ENCODE results near the gene RET.

Gene RET

GRCh38 chr10:43055991-43056567 is 20.8 kb upstream of the RET start:
- DNase-seq (no peak), ATAC-seq (ENCODE audit: insufficient read depth, low read depth) (no peak)
- no peaks in the 10 kb centered on the region for H3K9me3 ChIP-seq (ENCODE audit: insufficient read depth, low read length, severe bottlenecking)
- no peaks in the 10 kb centered on the region for H3K36me3 ChIP-seq (ENCODE audit: insufficient read depth, low read length)
- H4K20me1 ChIP-seq (ENCODE audit: insufficient read depth, low read length): 0 out of 2 replicates have a peak, but pooled peaks cover 2% of the 10 kb centered on the region
- no peak overlapping the region for H3K4me3 ChIP-seq (ENCODE audit: low read depth in 1 of 2, low read length in 2 of 2)
- no peak overlapping the region for H3K4me2 ChIP-seq (ENCODE audit: insufficient read depth, low read length)
- no peaks in the 10 kb centered on the region for H3K79me2 ChIP-seq (ENCODE audit: insufficient read depth, low read length)
- peaks cover 6% of the 10 kb centered on the region for H3K27me3 ChIP-seq (ENCODE audit: insufficient read depth, low read length, poor library complexity)
- no peak for TF ChIP-seq EZH2 (IDR thresholded peaks at IDR 0.05; ENCODE audit: borderline replicate concordance, low read depth, low read length, severe bottlenecking)
- no peak overlapping the region for H3K27ac ChIP-seq (ENCODE audit: low read length)
- H3K4me1 ChIP-seq (ENCODE audit: insufficient read depth, low read length): no peaks in the 10 kb centered on the region
- no peak overlapping the region for H3K9ac ChIP-seq (ENCODE audit: low read depth, low read length)
- no peak overlapping the region for H2AFZ ChIP-seq (ENCODE audit: low read depth, low read length)

GRCh38 chr10:43056568-43057011 is 20.3 kb upstream of the RET start:
- 0 out of 2 replicates have a peak, but pooled peaks cover 2% of the 10 kb centered on the region for H4K20me1 ChIP-seq (ENCODE audit: insufficient read depth, low read length)
- TF ChIP-seq EZH2 (IDR thresholded peaks at IDR 0.05; ENCODE audit: borderline replicate concordance, low read depth, low read length, severe bottlenecking): no peak
- TF ChIP-seq, protein P1, sequence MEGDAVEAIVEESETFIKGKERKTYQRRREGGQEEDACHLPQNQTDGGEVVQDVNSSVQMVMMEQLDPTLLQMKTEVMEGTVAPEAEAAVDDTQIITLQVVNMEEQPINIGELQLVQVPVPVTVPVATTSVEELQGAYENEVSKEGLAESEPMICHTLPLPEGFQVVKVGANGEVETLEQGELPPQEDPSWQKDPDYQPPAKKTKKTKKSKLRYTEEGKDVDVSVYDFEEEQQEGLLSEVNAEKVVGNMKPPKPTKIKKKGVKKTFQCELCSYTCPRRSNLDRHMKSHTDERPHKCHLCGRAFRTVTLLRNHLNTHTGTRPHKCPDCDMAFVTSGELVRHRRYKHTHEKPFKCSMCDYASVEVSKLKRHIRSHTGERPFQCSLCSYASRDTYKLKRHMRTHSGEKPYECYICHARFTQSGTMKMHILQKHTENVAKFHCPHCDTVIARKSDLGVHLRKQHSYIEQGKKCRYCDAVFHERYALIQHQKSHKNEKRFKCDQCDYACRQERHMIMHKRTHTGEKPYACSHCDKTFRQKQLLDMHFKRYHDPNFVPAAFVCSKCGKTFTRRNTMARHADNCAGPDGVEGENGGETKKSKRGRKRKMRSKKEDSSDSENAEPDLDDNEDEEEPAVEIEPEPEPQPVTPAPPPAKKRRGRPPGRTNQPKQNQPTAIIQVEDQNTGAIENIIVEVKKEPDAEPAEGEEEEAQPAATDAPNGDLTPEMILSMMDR (IDR thresholded peaks at IDR 0.05; ENCODE audit: borderline replicate concordance, extremely low read depth, low read length, poor library complexity, severe bottlenecking): no peak
- no peak for ATAC-seq (ENCODE audit: insufficient read depth, low read depth)

GRCh38 chr10:43057231-43057711 is 19.6 kb upstream of the RET start:
- no peaks in the 10 kb centered on the region for H3K36me3 ChIP-seq (ENCODE audit: insufficient read depth, low read length)
- no peak overlapping the region for H3K4me2 ChIP-seq (ENCODE audit: insufficient read depth, low read length)
- DNase-seq (no peak), ATAC-seq (ENCODE audit: insufficient read depth, low read depth) (no peak)
- H3K9ac ChIP-seq (ENCODE audit: low read depth, low read length): no peak overlapping the region
- no peak overlapping the region for H3K4me3 ChIP-seq (ENCODE audit: low read depth in 1 of 2, low read length in 2 of 2)
- no peaks in the 10 kb centered on the region for H3K79me2 ChIP-seq (ENCODE audit: insufficient read depth, low read length)
- no peak overlapping the region for H3K27ac ChIP-seq (ENCODE audit: low read length)
- TF ChIP-seq EZH2 (IDR thresholded peaks at IDR 0.05; ENCODE audit: borderline replicate concordance, low read depth, low read length, severe bottlenecking): no peak
- TF ChIP-seq, protein P1 (IDR thresholded peaks at IDR 0.05; ENCODE audit: borderline replicate concordance, extremely low read depth, low read length, poor library complexity, severe bottlenecking): no peak
- no peaks in the 10 kb centered on the region for H3K4me1 ChIP-seq (ENCODE audit: insufficient read depth, low read length)
- no peaks in the 10 kb centered on the region for H3K9me3 ChIP-seq (ENCODE audit: insufficient read depth, low read length, severe bottlenecking)
- H4K20me1 ChIP-seq (ENCODE audit: insufficient read depth, low read length): 0 out of 2 replicates have a peak, but pooled peaks cover 2% of the 10 kb centered on the region
- no peak overlapping the region for H2AFZ ChIP-seq (ENCODE audit: low read depth, low read length)
- peaks cover 6% of the 10 kb centered on the region for H3K27me3 ChIP-seq (ENCODE audit: insufficient read depth, low read length, poor library complexity)

More at GRCh38 chr10:43056568-43057011, 20.3 kb upstream of the RET start:
- H3K27ac ChIP-seq (ENCODE audit: low read length): no peak overlapping the region
- no peak overlapping the region for H2AFZ ChIP-seq (ENCODE audit: low read depth, low read length)
- H3K79me2 ChIP-seq (ENCODE audit: insufficient read depth, low read length): no peaks in the 10 kb centered on the region
- no peak for DNase-seq
- no peak overlapping the region for H3K4me3 ChIP-seq (ENCODE audit: low read depth in 1 of 2, low read length in 2 of 2)
- no peaks in the 10 kb centered on the region for H3K36me3 ChIP-seq (ENCODE audit: insufficient read depth, low read length)
- H3K9ac ChIP-seq (ENCODE audit: low read depth, low read length): no peak overlapping the region
- H3K4me1 ChIP-seq (ENCODE audit: insufficient read depth, low read length): no peaks in the 10 kb centered on the region
- H3K27me3 ChIP-seq (ENCODE audit: insufficient read depth, low read length, poor library complexity): peaks cover 6% of the 10 kb centered on the region
- no peak overlapping the region for H3K4me2 ChIP-seq (ENCODE audit: insufficient read depth, low read length)
- no peaks in the 10 kb centered on the region for H3K9me3 ChIP-seq (ENCODE audit: insufficient read depth, low read length, severe bottlenecking)

DNA sequence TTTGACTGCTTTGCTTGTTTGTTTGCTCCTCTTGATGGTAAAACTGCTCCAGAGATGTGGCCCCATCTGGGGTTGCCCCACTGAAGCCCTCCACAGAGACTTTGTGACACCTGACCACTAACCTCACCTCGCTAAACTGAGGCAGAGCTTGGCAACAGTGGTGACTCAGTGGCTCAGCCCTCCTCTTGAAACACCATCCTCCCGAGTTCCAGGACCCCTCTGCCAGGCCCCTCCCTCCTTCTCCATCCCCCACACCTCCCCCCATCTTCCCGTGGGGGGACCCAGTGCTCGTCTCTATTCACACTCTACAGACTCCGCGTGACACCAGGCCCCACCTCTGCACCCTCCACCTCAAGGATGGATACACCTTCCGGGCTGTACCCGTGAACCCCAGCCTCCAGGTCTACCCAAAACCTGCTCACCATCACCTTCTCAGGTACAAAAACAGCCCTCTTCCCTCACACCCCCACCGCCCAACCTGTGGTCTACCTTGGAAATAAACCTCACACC is 19.0 kb upstream of the RET start:
- DNase-seq (no peak), ATAC-seq (ENCODE audit: insufficient read depth, low read depth) (no peak)
- H3K4me2 ChIP-seq (ENCODE audit: insufficient read depth, low read length): no peak overlapping the region
- no peaks in the 10 kb centered on the region for H3K36me3 ChIP-seq (ENCODE audit: insufficient read depth, low read length)
- H3K9me3 ChIP-seq (ENCODE audit: insufficient read depth, low read length, severe bottlenecking): no peaks in the 10 kb centered on the region
- no peaks in the 10 kb centered on the region for H3K79me2 ChIP-seq (ENCODE audit: insufficient read depth, low read length)
- no peak overlapping the region for H2AFZ ChIP-seq (ENCODE audit: low read depth, low read length)
- no peak overlapping the region for H3K4me3 ChIP-seq (ENCODE audit: low read depth in 1 of 2, low read length in 2 of 2)
- H3K27ac ChIP-seq (ENCODE audit: low read length): no peak overlapping the region
- peaks cover 3% of the 10 kb centered on the region for H3K27me3 ChIP-seq (ENCODE audit: insufficient read depth, low read length, poor library complexity)
- TF ChIP-seq, protein P1 (IDR thresholded peaks at IDR 0.05; ENCODE audit: borderline replicate concordance, extremely low read depth, low read length, poor library complexity, severe bottlenecking): no peak
- TF ChIP-seq EZH2 (IDR thresholded peaks at IDR 0.05; ENCODE audit: borderline replicate concordance, low read depth, low read length, severe bottlenecking): no peak
- H3K4me1 ChIP-seq (ENCODE audit: insufficient read depth, low read length): no peaks in the 10 kb centered on the region
- H4K20me1 ChIP-seq (ENCODE audit: insufficient read depth, low read length): 0 out of 2 replicates have a peak, but pooled peaks cover 2% of the 10 kb centered on the region
- no peak overlapping the region for H3K9ac ChIP-seq (ENCODE audit: low read depth, low read length)

Measured in DND-41 (cell line).